ENCODE measurements around the gene ZNF431. TPM values are rescaled to one million over a fixed set of nuclear protein-coding genes. Genes with fewer than 3 reads are reported as not detected.
"Not testable (repeated sequence)": the region's sequence is repeated elsewhere in the genome, so short reads cannot be mapped to it uniquely, and the experiment has no call there.

The ZNF431 gene
- total RNA-seq, 1 donor = 4.0 TPM

- TF ChIP-seq, protein P1, sequence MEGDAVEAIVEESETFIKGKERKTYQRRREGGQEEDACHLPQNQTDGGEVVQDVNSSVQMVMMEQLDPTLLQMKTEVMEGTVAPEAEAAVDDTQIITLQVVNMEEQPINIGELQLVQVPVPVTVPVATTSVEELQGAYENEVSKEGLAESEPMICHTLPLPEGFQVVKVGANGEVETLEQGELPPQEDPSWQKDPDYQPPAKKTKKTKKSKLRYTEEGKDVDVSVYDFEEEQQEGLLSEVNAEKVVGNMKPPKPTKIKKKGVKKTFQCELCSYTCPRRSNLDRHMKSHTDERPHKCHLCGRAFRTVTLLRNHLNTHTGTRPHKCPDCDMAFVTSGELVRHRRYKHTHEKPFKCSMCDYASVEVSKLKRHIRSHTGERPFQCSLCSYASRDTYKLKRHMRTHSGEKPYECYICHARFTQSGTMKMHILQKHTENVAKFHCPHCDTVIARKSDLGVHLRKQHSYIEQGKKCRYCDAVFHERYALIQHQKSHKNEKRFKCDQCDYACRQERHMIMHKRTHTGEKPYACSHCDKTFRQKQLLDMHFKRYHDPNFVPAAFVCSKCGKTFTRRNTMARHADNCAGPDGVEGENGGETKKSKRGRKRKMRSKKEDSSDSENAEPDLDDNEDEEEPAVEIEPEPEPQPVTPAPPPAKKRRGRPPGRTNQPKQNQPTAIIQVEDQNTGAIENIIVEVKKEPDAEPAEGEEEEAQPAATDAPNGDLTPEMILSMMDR (IDR thresholded peaks at IDR 0.05; ENCODE audit: extremely low read depth, low read depth, low read length) = no peak
- H3K79me2 ChIP-seq (ENCODE audit: insufficient read depth, low read length) = no peaks in the 10 kb centered on the region
- H3K36me3 ChIP-seq (ENCODE audit: insufficient read depth, low read length) = no peaks in the 10 kb centered on the region
- H3K4me3 ChIP-seq (ENCODE audit: insufficient read depth, low read length) = no peak overlapping the region
- H3K27me3 ChIP-seq (ENCODE audit: insufficient read depth, low read length) = no peaks in the 10 kb centered on the region
- H2AFZ ChIP-seq (ENCODE audit: low read length) = no peak overlapping the region
- no peaks in the 10 kb centered on the region for H3K9me3 ChIP-seq (ENCODE audit: low read depth, low read length)
- H4K20me1 ChIP-seq (ENCODE audit: insufficient read depth, low read length) = no peaks in the 10 kb centered on the region
- DNase-seq (ENCODE audit: insufficient read length, low spot score, missing footprints) = no peak
- H3K4me2 ChIP-seq (ENCODE audit: insufficient read depth, low read length) = no peak overlapping the region
- H3K4me1 ChIP-seq (ENCODE audit: insufficient read depth, low read length) = no peaks in the 10 kb centered on the region
- H3K27ac ChIP-seq (ENCODE audit: low read depth, low read length) = no peak overlapping the region
Measured at GRCh38 chr19:21197590-21198295, 55.9 kb downstream of the ZNF431 start.

GRCh38 chr19:21202865-21203494 lies 61.1 kb downstream of the ZNF431 start:
- no peaks in the 10 kb centered on the region for H3K36me3 ChIP-seq (ENCODE audit: insufficient read depth, low read length)
- H3K27me3 ChIP-seq (ENCODE audit: insufficient read depth, low read length) = no peaks in the 10 kb centered on the region
- no peaks in the 10 kb centered on the region for H4K20me1 ChIP-seq (ENCODE audit: insufficient read depth, low read length)
- H3K79me2 ChIP-seq (ENCODE audit: insufficient read depth, low read length) = no peaks in the 10 kb centered on the region
- DNase-seq (ENCODE audit: insufficient read length, low spot score, missing footprints) = peak; percentile 79
- H3K4me3 ChIP-seq (ENCODE audit: insufficient read depth, low read length) = no peak overlapping the region
- no peaks in the 10 kb centered on the region for H3K9me3 ChIP-seq (ENCODE audit: low read depth, low read length)
- no peak overlapping the region for H2AFZ ChIP-seq (ENCODE audit: low read length)
- no peak overlapping the region for H3K4me2 ChIP-seq (ENCODE audit: insufficient read depth, low read length)
- no peaks in the 10 kb centered on the region for H3K4me1 ChIP-seq (ENCODE audit: insufficient read depth, low read length)
- TF ChIP-seq, protein P1 (IDR thresholded peaks at IDR 0.05; ENCODE audit: extremely low read depth, low read depth, low read length) = peak; percentile 81
- H3K27ac ChIP-seq (ENCODE audit: low read depth, low read length) = no peak overlapping the region

GRCh38 chr19:21210037-21210621 lies 68.3 kb downstream of the ZNF431 start:
- H3K4me2 ChIP-seq (ENCODE audit: insufficient read depth, low read length) = no peak overlapping the region
- no peaks in the 10 kb centered on the region for H4K20me1 ChIP-seq (ENCODE audit: insufficient read depth, low read length)
- H3K4me3 ChIP-seq (ENCODE audit: insufficient read depth, low read length) = no peak overlapping the region
- no peaks in the 10 kb centered on the region for H3K36me3 ChIP-seq (ENCODE audit: insufficient read depth, low read length)
- no peaks in the 10 kb centered on the region for H3K79me2 ChIP-seq (ENCODE audit: insufficient read depth, low read length)
- TF ChIP-seq, protein P1 (IDR thresholded peaks at IDR 0.05; ENCODE audit: extremely low read depth, low read depth, low read length) = no peak
- H3K27ac ChIP-seq (ENCODE audit: low read depth, low read length) = no peak overlapping the region
- H3K9me3 ChIP-seq (ENCODE audit: low read depth, low read length) = no peaks in the 10 kb centered on the region
- H2AFZ ChIP-seq (ENCODE audit: low read length) = no peak overlapping the region
- no peak for DNase-seq (ENCODE audit: insufficient read length, low spot score, missing footprints)
- no peaks in the 10 kb centered on the region for H3K27me3 ChIP-seq (ENCODE audit: insufficient read depth, low read length)
- H3K4me1 ChIP-seq (ENCODE audit: insufficient read depth, low read length) = no peaks in the 10 kb centered on the region

- Histone ChIP-seq H3K79me2 (ENCODE audit: insufficient read depth, low read length) (no peaks in the 10 kb centered on the region), H3K4me1 (ENCODE audit: insufficient read depth, low read length) (no peaks in the 10 kb centered on the region), H2AFZ (ENCODE audit: low read length) (no peak overlapping the region), H4K20me1 (ENCODE audit: insufficient read depth, low read length) (no peaks in the 10 kb centered on the region), H3K4me3 (ENCODE audit: insufficient read depth, low read length) (no peak overlapping the region), H3K9me3 (ENCODE audit: low read depth, low read length) (no peaks in the 10 kb centered on the region), H3K27me3 (ENCODE audit: insufficient read depth, low read length) (no peaks in the 10 kb centered on the region), H3K27ac (ENCODE audit: low read depth, low read length) (no peak overlapping the region), H3K4me2 (ENCODE audit: insufficient read depth, low read length) (no peak overlapping the region), H3K36me3 (ENCODE audit: insufficient read depth, low read length) (no peaks in the 10 kb centered on the region)
- TF ChIP-seq, protein P1 (IDR thresholded peaks at IDR 0.05; ENCODE audit: extremely low read depth, low read depth, low read length) = no peak
- no peak for DNase-seq (ENCODE audit: insufficient read length, low spot score, missing footprints)
Measured at GRCh38 chr19:21221693-21222092, 79.9 kb downstream of the ZNF431 start.

DNA sequence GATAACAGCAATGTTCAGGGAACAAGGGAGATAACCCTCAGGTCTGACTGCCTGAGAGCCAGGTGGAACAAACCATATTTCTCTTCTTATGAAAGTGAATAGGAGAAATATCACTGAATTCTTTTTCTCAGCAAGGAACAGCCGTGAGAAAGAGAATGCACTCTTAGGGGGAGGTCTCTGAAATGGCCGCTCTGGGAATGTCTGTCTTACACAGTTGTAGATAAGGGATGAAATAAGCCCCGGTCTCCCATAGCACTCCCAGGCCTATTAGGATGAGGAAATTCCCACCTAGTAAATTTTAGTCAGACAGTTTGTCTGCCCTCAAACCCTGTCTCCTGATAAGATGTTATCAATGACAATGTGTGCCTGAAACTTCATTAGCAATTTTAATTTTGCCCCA lies 88.1 kb downstream of the ZNF431 start:
- H3K4me1 ChIP-seq (ENCODE audit: insufficient read depth, low read length); H3K9me3 ChIP-seq (ENCODE audit: low read depth, low read length); H3K27ac ChIP-seq (ENCODE audit: low read depth, low read length); H2AFZ ChIP-seq (ENCODE audit: low read length); H4K20me1 ChIP-seq (ENCODE audit: insufficient read depth, low read length); H3K79me2 ChIP-seq (ENCODE audit: insufficient read depth, low read length); H3K4me2 ChIP-seq (ENCODE audit: insufficient read depth, low read length); H3K27me3 ChIP-seq (ENCODE audit: insufficient read depth, low read length); H3K4me3 ChIP-seq (ENCODE audit: insufficient read depth, low read length); H3K36me3 ChIP-seq (ENCODE audit: insufficient read depth, low read length); DNase-seq (ENCODE audit: insufficient read length, low spot score, missing footprints): not testable (repeated sequence)

Measured in osteoblast (primary cell).